Measurements from ENCODE around the gene GPR78.

GPR78 gene

DNA sequence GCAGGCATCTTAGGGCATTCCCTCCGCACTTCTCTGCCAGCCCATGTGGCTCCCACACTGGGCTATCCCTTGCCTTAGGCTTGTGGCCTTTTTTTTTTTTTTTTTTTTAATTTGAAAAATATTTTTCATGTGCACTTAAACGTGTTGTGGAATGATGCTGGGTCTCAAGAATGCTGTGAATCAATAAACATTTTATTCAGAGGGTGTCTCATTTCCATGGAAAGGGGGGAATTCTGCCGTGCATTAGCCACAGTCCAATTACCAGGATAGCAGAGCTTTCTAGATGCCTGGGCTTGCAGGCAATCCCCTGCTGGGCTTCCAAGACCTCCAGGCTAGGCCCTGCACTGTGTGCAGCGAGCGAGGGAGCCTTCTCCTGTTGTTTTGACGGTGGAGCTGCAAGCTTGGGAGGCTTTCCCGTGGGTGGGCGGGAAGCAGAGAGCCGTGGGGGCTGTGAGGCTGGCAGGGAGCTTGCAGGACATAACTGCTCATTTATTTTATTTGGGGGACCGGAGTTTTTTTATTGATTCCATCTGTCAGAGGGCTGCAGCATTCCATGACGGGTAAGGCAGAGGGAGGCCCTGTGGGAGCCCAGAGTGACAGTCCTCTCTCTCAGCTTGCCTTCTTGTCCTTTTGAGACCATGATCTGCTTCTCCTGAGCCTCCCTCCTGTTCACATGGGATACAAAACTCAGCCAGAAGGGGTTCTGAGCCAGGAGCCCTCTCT is 9.8 kb downstream of the GPR78 start:
- H3K4me3 ChIP-seq (replicated peaks; ENCODE audit: low read depth, low read length): no peak overlapping the region
- peaks cover 4% of the 10 kb centered on the region for H3K27me3 ChIP-seq (replicated peaks; ENCODE audit: control insufficient read depth, insufficient read depth, low read length)
- no peak for DNase-seq (ENCODE audit: extremely low read depth, insufficient read length)
- TF ChIP-seq, protein P1, sequence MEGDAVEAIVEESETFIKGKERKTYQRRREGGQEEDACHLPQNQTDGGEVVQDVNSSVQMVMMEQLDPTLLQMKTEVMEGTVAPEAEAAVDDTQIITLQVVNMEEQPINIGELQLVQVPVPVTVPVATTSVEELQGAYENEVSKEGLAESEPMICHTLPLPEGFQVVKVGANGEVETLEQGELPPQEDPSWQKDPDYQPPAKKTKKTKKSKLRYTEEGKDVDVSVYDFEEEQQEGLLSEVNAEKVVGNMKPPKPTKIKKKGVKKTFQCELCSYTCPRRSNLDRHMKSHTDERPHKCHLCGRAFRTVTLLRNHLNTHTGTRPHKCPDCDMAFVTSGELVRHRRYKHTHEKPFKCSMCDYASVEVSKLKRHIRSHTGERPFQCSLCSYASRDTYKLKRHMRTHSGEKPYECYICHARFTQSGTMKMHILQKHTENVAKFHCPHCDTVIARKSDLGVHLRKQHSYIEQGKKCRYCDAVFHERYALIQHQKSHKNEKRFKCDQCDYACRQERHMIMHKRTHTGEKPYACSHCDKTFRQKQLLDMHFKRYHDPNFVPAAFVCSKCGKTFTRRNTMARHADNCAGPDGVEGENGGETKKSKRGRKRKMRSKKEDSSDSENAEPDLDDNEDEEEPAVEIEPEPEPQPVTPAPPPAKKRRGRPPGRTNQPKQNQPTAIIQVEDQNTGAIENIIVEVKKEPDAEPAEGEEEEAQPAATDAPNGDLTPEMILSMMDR (IDR thresholded peaks at IDR 0.05; ENCODE audit: insufficient read depth, low read length, poor library complexity, severe bottlenecking): no peak
- H3K36me3 ChIP-seq (ENCODE audit: control insufficient read depth, insufficient read depth, low read length): no peaks in the 10 kb centered on the region

DNA sequence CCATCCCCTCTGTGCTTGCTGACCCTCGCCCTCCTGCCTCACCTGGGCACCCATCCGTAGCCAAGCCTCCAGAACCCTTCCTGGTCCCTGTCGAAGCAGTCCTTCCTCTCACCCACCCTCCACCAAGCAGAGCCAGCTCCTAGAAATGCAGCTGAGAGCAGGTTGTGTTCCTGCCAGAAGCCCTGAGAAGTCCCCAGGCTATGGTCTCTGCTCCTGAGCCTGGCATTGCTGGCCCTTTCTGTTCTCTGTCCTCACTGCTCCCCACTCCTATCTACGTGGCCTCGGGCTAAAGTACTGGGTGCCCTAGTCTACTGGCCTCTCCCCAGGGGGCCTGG is 10.3 kb downstream of the GPR78 start:
- DNase-seq (ENCODE audit: extremely low read depth, insufficient read length): no peak
- H3K4me3 ChIP-seq (replicated peaks; ENCODE audit: low read depth, low read length): no peak overlapping the region
- peaks cover 4% of the 10 kb centered on the region for H3K27me3 ChIP-seq (replicated peaks; ENCODE audit: control insufficient read depth, insufficient read depth, low read length)
- no peaks in the 10 kb centered on the region for H3K36me3 ChIP-seq (ENCODE audit: control insufficient read depth, insufficient read depth, low read length)
- TF ChIP-seq, protein P1 (IDR thresholded peaks at IDR 0.05; ENCODE audit: insufficient read depth, low read length, poor library complexity, severe bottlenecking): no peak

DNA sequence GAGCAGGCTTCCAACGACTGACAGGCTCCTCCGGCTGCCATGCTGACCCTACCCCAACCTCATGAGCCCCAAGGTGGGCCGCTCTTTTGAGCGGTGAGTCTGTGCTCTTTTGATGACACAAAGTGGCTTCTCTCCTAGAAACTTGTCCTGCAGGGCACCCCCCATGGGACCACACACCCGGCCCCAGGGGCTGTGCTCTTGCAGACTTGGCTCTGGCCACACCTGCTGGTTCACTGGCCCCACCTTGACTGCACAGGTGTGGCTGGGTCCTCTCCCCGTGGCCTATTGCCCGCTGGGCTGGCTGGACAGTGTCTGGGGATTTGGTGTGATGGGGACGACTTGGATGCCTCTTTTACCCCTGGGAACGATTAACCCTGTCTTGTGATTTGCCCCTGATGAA is 10.9 kb downstream of the GPR78 start:
- no peak for DNase-seq (ENCODE audit: extremely low read depth, insufficient read length)
- Histone ChIP-seq H3K36me3 (ENCODE audit: control insufficient read depth, insufficient read depth, low read length) (no peaks in the 10 kb centered on the region), H3K27me3 (replicated peaks; ENCODE audit: control insufficient read depth, insufficient read depth, low read length) (peaks cover 4% of the 10 kb centered on the region), H3K4me3 (replicated peaks; ENCODE audit: low read depth, low read length) (no peak overlapping the region)
- TF ChIP-seq, protein P1 (IDR thresholded peaks at IDR 0.05; ENCODE audit: insufficient read depth, low read length, poor library complexity, severe bottlenecking): no peak

DNA sequence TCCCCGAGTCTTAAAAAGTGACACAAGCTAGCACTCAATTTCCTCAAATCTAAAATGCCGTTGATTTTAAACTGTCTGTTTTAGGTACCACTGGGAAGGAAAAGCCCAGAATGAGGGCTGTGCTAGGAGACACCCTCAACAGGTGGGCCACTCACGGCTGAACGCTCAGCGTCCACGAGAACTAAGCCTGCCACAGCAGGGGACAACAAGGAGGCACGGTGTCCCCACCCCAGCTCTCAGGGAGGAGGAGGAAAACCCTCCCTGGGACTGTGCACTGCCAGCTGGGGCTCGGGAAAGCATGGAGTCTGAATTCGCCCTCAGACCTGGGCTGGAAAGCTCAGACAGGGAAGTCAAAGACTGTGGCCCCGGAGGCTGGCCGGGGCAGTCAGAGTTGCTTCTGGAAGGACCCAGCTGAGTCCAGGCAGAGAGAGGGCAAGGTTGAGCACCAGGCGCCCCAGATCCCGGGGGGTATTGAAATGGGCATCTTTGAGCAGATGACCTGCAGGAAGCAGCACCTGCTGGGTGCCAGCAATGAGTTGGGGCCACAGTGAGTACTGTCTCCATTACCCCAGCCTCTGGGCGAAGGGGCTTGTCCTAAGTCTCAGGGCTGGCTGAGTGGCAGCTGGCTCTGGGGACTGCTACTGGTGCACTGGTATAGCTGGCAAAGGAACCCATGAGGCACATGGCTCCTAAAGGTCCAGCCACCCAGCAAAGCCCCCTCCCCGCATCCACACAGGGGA is 11.6 kb downstream of the GPR78 start:
- no peak overlapping the region for H3K4me3 ChIP-seq (replicated peaks; ENCODE audit: low read depth, low read length)
- peaks cover 4% of the 10 kb centered on the region for H3K27me3 ChIP-seq (replicated peaks; ENCODE audit: control insufficient read depth, insufficient read depth, low read length)
- no peak for DNase-seq (ENCODE audit: extremely low read depth, insufficient read length)
- H3K36me3 ChIP-seq (ENCODE audit: control insufficient read depth, insufficient read depth, low read length): no peaks in the 10 kb centered on the region
- TF ChIP-seq, protein P1 (IDR thresholded peaks at IDR 0.05; ENCODE audit: insufficient read depth, low read length, poor library complexity, severe bottlenecking): no peak

DNA sequence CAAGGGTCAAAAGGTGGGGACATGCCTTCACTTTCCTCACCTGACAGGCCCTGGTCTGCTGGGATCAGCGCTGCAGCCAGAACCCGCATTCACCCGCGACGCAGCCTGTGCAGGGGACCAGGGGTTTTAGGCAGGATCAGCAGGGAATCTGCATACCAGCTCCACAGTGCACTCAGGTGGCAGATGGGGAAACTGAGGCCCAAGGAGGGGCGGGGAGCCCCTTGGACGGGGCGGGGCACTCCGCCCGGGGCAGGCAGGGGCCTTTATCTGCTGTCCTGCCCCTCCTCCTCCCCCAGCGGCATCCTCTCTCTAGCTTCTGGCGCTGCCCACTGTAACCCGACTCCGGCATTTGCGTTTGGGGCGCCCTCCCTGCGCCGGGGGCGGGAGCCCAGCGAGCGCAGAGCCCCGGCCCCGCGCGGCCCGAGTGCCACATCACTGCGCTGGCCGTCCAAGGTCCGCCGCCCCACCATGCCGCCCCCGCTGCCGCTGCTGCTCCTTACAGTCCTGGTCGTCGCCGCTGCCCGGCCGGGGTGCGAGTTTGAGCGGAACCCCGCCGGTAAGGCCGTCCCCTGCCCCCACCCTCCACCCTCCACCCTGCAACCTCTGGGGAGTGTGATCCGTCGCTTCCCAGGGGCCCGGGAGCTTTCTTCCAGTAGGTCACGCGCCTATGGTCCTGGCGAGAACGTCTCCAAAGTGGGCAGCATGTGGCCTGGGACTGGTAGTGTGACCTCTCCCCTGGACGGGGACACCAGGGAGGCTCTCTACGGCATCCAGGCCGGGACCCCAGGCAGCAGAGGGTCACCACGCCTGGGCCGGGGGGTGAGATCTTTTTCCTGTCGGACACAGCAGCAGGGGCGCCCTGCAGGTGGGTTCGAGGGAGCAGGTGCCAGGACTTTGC is 12.4 kb downstream of the GPR78 start, which contains the start of gene CPZ:
CPZ (plus strand) TSS at position 400 of the 898 bp plus-strand sequence; CDS start at position 469, 69 bp downstream.
- TF ChIP-seq, protein P1 (IDR thresholded peaks at IDR 0.05; ENCODE audit: insufficient read depth, low read length, poor library complexity, severe bottlenecking): no peak
- no peak for DNase-seq (ENCODE audit: extremely low read depth, insufficient read length)
- Histone ChIP-seq H3K27me3 (replicated peaks; ENCODE audit: control insufficient read depth, insufficient read depth, low read length) (peaks cover 4% of the 10 kb centered on the region), H3K4me3 (replicated peaks; ENCODE audit: low read depth, low read length) (no peak within 1 kb of the TSS), H3K36me3 (ENCODE audit: control insufficient read depth, insufficient read depth, low read length) (no peaks in the 10 kb centered on the region)

Measured in GM06990 (cell line).